ENCODE results near the gene CRIP2.
A peak's percentile ranks its signal among the peaks of the same experiment; 100 is the strongest.

Gene CRIP2

GRCh38 chr14:105526776-105527380, 52.3 kb downstream of the CRIP2 start:
- DNase-seq, result peak in 4 of 51 donors; percentile 17 to 43 (median 37)

DNA sequence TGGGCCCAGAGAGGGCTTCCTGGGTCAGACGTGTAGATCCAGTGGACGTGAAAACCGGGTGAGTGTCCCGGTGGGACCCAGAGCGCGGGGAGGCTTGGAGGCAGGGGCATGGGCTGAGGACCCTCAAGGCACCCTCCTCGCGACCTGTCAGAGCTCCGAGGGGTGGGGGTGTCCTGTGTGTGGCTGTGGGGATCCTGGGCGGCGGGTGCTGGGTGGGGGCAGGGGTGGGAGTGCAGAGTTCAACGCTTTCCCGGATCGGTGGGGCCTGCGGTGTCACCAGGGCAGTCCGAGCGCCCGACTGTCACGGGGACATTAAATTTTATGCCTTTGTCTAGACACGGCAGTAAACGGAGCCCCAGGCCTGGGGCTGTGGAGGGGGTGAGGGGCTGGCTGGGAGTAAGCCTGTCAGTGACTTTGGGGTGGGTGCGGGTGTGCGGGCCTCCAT, 52.8 kb downstream of the CRIP2 start:
- no peak for DNase-seq

- peak in 48 of 51 donors; percentile 26 to 87 (median 68) for DNase-seq
These were observed 53.4 kb downstream of the CRIP2 start for GRCh38 chr14:105527826-105528585.

- DNase-seq, result peak in 1 of 51 donors; percentile 41
These were observed 54.1 kb downstream of the CRIP2 start for GRCh38 chr14:105528586-105529318.

GRCh38 chr14:105529319-105529568, 54.6 kb downstream of the CRIP2 start:
- no peak for DNase-seq

All from hypothalamus (tissue), 51 donors.